ENCODE data around the gene USP21. TPM values are rescaled to one million over a fixed set of nuclear protein-coding genes. Genes with fewer than 3 reads are reported as not detected.
A peak's percentile ranks its signal among the peaks of the same experiment; 100 is the strongest.

USP21 gene
- total and polyA plus RNA-seq, 2 of the 13 experiments (the other 11 are each of a cell fraction or from before 2014, with no cell fraction given), result 10.1 to 33.1 TPM

- peak; percentile 41; the same call in 1 of the 2 replicates for TF ChIP-seq ZNF280D (CRISPR knock-in tag; IDR thresholded peaks at IDR 0.05)
- no peak for TF ChIP-seq CEBPB (IDR thresholded peaks at IDR 0.05; ENCODE audit: borderline replicate concordance, low read depth, low read length)
- peak; percentile 55; the same call in 1 of the 2 replicates for TF ChIP-seq MEIS2 (CRISPR knock-in tag; IDR thresholded peaks at IDR 0.05)
- peak; percentile 37 for TF ChIP-seq PHF5A (CRISPR knock-in tag; IDR thresholded peaks at IDR 0.05; ENCODE audit: low read depth, unreplicated experiment)
- TF ChIP-seq TOPORS (CRISPR knock-in tag; IDR thresholded peaks at IDR 0.05), result no peak
- TF ChIP-seq ZNF713 (CRISPR knock-in tag; IDR thresholded peaks at IDR 0.05), result no peak
- TF ChIP-seq ZNF260 (CRISPR knock-in tag; IDR thresholded peaks at IDR 0.05; ENCODE audit: borderline replicate concordance, low read depth), result no peak
- no peak for TF ChIP-seq ZNF572 (CRISPR knock-in tag; IDR thresholded peaks at IDR 0.05)
- TF ChIP-seq, protein P1, sequence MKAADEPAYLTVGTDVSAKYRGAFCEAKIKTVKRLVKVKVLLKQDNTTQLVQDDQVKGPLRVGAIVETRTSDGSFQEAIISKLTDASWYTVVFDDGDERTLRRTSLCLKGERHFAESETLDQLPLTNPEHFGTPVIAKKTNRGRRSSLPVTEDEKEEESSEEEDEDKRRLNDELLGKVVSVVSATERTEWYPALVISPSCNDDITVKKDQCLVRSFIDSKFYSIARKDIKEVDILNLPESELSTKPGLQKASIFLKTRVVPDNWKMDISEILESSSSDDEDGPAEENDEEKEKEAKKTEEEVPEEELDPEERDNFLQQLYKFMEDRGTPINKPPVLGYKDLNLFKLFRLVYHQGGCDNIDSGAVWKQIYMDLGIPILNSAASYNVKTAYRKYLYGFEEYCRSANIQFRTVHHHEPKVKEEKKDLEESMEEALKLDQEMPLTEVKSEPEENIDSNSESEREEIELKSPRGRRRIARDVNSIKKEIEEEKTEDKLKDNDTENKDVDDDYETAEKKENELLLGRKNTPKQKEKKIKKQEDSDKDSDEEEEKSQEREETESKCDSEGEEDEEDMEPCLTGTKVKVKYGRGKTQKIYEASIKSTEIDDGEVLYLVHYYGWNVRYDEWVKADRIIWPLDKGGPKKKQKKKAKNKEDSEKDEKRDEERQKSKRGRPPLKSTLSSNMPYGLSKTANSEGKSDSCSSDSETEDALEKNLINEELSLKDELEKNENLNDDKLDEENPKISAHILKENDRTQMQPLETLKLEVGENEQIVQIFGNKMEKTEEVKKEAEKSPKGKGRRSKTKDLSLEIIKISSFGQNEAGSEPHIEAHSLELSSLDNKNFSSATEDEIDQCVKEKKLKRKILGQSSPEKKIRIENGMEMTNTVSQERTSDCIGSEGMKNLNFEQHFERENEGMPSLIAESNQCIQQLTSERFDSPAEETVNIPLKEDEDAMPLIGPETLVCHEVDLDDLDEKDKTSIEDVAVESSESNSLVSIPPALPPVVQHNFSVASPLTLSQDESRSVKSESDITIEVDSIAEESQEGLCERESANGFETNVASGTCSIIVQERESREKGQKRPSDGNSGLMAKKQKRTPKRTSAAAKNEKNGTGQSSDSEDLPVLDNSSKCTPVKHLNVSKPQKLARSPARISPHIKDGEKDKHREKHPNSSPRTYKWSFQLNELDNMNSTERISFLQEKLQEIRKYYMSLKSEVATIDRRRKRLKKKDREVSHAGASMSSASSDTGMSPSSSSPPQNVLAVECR (CRISPR knock-in tag; IDR thresholded peaks at IDR 0.05; ENCODE audit: borderline replicate concordance), result peak; percentile 90
- no peak for TF ChIP-seq AKNA (CRISPR knock-in tag; IDR thresholded peaks at IDR 0.05; ENCODE audit: borderline replicate concordance)
- no peak for TF ChIP-seq DZIP1 (CRISPR knock-in tag; IDR thresholded peaks at IDR 0.05)
- peak; percentile 86; the same call in 1 of the 2 replicates for TF ChIP-seq ZNF891 (CRISPR knock-in tag; IDR thresholded peaks at IDR 0.05)
- no peak for TF ChIP-seq TEAD2 (CRISPR knock-in tag; IDR thresholded peaks at IDR 0.05)
These were observed 18.0 kb downstream of the USP21 start, which contains the start of gene B4GALT3 (continued) for GRCh38 chr1:161177112-161177935.
